HG02759 (cell line): ENCODE measurements around the gene CAPZA2.
"Not testable (repeated sequence)": the region's sequence is repeated elsewhere in the genome, so short reads cannot be mapped to it uniquely, and the experiment has no call there.

Experiments used
- ATAC-seq: cut with Tn5 transposase; IDR thresholded peaks from one replicate; pipeline ENCODE4 v1.9.1; 2021; ENCODE audit warnings: mild to moderate bottlenecking, moderate library complexity; ENCODE audit not compliant: unreplicated experiment

The CAPZA2 gene

GRCh38 chr7:116912269-116912909 is 50.0 kb downstream of the CAPZA2 start:
- ATAC-seq, result no peak

- no peak for ATAC-seq
Measured at GRCh38 chr7:116918704-116919103, 56.3 kb downstream of the CAPZA2 start.

DNA sequence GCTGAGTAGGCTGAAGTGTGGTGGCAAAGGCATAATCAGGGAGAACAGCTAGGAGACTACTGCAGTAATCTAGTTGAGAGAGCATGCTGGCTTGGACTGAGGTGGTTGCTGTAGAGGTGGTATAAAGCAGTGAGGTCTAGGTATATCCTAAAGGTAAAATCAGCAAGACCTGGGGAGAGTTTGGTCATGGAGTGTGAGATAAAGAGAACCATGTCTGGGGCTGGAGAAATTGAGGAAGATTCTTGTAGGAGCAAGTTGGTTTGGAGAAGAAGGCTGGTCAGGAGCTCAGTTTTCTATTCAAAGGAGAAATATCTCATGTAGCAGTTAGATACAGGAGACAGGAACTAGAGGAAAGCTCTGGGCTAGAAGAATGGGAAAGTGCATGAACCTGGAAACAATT is 58.0 kb downstream of the CAPZA2 start:
- no peak for ATAC-seq

GRCh38 chr7:116922545-116922944 is 60.2 kb downstream of the CAPZA2 start:
- no peak for ATAC-seq

DNA sequence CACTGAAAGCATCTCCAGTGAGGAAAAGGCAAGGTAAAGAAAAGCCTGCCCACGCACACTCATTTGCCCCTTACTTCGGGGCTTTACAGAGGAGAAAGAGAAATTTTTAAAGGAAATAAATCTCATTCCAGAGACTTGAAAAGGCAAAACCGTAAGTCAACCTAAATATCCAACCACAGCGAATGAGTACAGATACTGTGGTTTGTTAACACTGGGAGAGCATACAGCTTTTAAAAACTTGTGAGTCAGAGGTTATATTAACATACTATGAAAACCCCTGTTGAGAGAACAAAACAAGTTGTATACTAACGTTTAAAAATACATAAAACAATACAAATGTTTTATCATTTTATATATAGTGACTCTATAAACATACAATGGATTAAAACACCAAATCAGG is 62.4 kb downstream of the CAPZA2 start:
- no peak for ATAC-seq

- ATAC-seq, result no peak
Measured at GRCh38 chr7:116929021-116929420, 66.6 kb downstream of the CAPZA2 start.

GRCh38 chr7:116929914-116930913 is 67.8 kb downstream of the CAPZA2 start:
- ATAC-seq, result peak; percentile 83

DNA sequence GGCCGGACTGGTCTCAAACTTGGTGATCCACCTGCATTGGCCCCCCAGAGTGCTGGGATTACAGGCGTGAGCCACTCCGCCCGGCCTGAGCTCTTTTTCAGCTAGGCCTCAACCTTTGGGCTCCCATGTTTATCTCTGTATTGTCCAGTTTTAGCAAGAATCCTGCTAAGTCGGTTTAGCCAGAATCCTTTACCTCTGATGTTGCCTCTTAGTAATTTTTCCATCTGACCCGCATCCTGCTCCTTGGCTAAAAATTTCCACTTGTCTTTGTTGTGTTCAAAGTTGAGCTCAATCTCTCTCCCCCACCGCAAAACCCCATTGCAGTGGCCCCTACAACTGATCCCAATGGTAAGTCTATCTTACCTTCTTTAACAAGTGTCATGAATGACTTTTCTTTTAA is 70.2 kb downstream of the CAPZA2 start:
- ATAC-seq, result no peak

DNA sequence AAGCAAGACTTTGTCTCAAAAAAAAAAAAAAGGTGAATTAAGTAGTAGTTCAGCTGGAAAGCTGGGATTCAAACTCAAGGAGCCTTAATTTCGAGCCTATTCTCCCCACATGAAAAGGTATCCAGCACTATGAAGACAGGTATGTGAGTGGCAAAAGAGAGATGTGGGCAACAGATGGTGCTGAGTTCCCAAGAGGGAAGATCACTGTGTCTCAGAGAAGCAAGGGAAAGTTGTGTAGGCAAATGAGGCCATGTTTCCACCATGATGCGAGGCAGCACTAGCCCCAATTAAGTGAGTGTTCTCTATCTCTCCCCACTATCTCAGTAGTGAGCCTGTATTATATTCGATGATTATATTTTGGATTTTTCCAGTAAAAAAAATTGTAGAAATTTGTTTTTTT is 71.1 kb downstream of the CAPZA2 start:
- no peak for ATAC-seq

DNA sequence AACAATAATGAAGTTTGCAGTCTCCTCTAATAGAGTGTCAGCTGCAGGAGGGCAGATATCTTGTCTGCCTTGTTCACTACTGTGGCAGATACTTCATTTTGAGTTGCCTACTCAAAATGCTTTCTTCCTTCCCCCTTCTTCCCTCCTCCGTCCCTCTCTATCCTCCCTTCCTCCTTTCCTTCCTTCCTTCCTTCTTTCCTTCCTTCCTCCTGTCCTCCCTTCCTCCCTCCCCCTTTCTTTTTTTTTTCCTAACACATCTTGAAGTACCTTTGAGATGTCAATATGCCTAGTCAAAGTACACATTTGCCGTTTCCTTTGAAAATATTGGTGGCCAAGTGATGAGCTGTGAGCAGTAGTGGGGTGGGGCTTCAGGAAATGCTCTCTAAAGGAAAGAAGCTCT is 72.2 kb downstream of the CAPZA2 start:
- no peak for ATAC-seq

- ATAC-seq, result not testable (repeated sequence)
Measured at GRCh38 chr7:116936844-116937243, 74.5 kb downstream of the CAPZA2 start.

DNA sequence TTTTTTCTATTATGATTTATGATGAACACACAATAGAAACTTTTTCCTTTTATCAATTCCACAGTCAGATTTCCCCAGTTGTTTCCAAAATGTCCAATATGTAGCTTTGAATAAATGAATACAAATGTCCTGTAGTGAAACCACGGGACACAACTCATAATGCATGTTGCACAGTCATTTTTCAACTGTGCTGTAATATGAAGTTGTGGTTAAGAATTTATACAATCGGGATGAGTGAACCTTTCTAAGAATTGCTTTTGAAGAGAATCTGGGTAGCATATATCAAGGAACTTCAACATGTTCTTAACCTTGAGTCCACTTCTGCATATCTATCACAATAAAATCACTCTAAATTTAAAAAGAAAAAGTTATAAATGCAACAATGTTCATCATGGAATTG is 76.3 kb downstream of the CAPZA2 start:
- ATAC-seq, result no peak

DNA sequence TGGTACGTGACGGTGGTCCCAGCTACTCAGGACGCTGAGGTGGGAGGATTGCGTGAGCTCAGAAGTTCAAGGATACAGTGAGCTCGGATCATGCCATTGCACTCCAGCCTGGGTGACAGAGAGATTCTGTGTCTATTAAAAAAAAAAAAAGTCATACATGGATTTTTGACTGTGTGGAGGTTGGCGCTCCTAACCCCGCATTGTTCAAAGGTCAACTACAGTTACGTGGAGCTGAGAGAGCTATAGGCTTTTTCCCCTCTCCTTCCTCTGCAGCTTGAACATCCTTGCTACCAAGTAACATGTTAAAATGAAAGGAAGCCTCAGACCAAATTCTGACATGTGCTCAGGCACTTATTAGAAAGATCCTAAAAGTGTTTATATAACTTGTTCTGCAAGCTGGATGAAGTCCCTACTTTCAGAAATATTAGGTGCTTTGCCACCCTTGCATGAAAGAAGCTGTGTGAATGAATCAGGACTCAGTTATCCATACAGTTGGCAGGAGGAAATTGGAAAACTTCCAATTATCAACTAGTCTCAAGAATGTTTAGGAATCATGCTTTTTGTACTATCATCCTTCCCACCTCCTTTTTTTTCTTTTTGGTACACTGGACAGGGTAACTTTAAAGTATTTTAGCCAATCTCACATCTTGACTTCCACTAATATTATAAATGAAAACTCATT is 78.4 kb downstream of the CAPZA2 start:
- no peak for ATAC-seq

DNA sequence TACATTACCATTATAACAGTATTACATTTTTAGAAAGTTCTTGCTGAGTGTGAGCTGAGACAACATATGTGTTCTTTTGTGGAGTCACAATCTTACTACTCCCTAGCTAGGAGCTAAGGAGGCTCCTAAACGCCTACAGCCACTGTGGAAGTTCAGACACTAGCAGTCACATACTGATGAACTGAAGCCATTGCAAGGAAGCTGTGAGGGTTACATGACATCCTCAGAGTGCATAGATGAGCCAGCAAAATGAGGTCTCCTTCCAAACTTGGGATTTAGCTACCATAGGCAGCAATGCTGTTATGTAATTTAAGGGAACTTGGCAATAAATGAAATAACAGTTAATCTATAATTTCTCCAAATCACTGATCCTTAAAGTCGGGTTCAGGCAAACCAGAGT is 80.1 kb downstream of the CAPZA2 start:
- no peak for ATAC-seq

GRCh38 chr7:116948934-116949333 is 86.5 kb downstream of the CAPZA2 start:
- ATAC-seq, result no peak

DNA sequence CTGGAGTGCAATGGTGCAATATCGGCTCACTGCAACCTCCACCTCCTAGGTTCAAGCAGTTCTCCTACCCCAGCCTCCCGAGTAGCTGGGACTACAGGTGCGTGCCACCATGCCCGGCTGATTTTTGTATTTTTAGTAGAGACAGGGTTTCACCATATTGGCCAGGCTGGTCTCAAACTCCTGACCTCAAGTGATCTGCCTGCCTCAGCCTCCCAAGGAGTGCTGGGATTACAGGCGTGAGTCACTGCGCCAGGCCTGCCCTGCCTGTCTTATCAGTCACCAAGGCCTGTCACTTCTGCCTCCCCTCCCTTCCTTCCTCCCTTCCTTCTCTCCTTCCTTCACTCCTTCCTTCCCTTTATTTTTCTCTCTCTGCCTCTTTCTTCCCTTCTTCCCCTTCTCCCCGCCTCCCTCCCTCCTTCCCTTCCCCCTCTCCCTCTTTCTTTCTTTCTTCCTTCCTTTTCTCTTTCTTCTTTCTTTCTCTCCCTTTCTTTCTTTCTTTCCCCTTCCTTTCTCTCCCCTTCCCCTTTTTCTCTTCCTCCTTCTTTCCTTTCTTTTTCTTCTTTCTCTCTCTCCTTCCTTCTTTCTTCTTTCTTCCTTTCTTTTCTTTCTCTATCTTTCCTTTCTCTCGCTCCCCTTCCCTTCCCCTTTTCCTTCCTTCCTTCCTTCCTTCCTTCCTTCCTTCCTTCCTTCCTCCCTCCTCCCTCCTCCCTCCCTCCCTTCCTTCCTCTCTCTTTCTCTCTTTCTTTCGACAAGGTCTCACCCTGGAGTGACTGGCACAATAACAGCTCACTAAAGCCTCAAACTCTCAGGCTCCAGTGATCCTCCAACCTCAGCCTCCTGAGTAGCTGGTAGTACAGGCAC is 87.8 kb downstream of the CAPZA2 start:
- no peak for ATAC-seq

GRCh38 chr7:116950889-116951351 is 88.5 kb downstream of the CAPZA2 start:
- ATAC-seq, result no peak

DNA sequence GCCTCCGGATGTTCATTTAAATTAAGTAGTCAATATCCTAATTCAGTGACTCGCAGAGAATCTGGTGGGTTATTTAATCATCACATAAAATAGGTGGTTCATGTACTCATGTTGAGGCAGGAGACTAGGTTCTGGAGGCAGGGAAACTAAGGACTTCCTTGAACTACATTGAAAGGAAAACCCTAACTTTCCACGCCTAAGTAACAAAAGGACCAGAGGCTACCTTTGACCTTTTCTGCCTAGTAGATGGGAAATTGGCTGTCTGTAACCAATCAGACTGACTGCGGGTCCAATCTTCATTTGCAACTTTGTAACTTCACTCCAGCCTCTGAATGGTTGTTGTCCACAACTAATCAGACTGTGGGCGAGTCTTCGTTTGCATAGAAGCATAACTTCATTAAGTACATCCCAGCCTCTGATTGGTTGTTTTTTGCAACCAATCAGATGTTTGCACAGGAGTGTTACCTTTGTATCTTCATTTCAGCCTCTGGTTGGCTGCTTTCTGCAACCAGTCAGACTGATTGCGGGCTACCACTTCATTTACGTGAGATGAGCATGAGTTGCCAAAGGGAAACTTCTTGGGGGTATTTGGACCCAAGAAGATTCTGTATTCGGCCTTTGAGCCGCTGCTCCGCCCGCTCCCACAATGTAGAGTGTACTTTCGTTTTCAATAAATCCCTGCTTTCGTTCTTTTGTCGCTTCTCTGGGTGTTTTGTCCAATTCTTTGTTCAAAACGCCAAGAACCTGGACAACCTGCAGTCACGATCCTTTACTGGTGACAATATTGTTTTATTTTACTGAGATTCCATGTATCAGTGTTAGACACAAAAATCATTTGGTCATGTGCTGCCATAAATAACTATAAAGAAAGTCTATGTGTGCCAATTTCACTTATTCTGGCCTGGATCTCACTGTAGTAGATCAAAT is 89.2 kb downstream of the CAPZA2 start:
- no peak for ATAC-seq

GRCh38 chr7:116952635-116953371 is 90.4 kb downstream of the CAPZA2 start:
- peak; percentile 27 for ATAC-seq
